Motor neuron (in vitro differentiated cells): Measurements from ENCODE around the gene RNASE12. TPM values are rescaled to one million over a fixed set of nuclear protein-coding genes. Genes with fewer than 3 reads are reported as not detected.
"Not testable (repeated sequence)": the region's sequence is repeated elsewhere in the genome, so short reads cannot be mapped to it uniquely, and the experiment has no call there.

ENCODE experiments used
- ATAC-seq, 8 experiments: fragments of 200-7000 bp; cut with Tn5 transposase; replicated peaks in 6 of 8; 2 replicates each; pipeline ENCODE4 v1.8.0; 2021; ENCODE audit warnings: mild to moderate bottlenecking in 8 of 8, moderate library complexity in 8 of 8
- H3K27ac ChIP-seq, 2 donors: fragments of 250-450 bp; sonication (Bioruptor Pico); 2 replicates each; pipeline ENCODE4 v1.9.0; 2021; ENCODE audit warnings: antibody characterized with exemption in 2 of 2, mild to moderate bottlenecking in 2 of 2, moderate library complexity in 1 of 2
- H3K4me1 ChIP-seq, 2 donors: fragments of 250-450 bp; sonication (Bioruptor Pico); replicated peaks in 1 of 2; 2 replicates each; pipeline ENCODE4 v1.6.1; 2021; ENCODE audit warnings: antibody characterized with exemption in 2 of 2, mild to moderate bottlenecking in 2 of 2, moderate library complexity in 1 of 2
- H3K4me3 ChIP-seq, 5 donors: fragments of 250-450 bp; sonication (Bioruptor Pico); 2 replicates each; pipeline ENCODE4 v1.9.0; 2021; ENCODE audit warnings: antibody characterized with exemption in 5 of 5, mild to moderate bottlenecking in 5 of 5, moderate library complexity in 4 of 5
- WGBS, 10 experiments: fragments of 450-650 bp; shearing (Covaris generic); methylation state at CpG; one replicate each; pipeline ENCODE4 v1.0.0; 2022; 5-methylcytosine and 5-hydroxymethylcytosine counted together
- in situ Hi-C, 9 experiments: fragments of 400-800 bp; cut with MboI; loops; one replicate each; pipeline ENCODE4 v1.15.0; 2021; ENCODE audit warnings: low sequenced_read_pairs in 9 of 9, low pct_unique_long_range_greater_than_20kb in 2 of 9; ENCODE audit not compliant: unreplicated experiment in 9 of 9
- total RNA-seq, 8 experiments: library from RNA; unstranded; fragments of 300-600 nt; gene quantifications; 2 replicates each; pipeline versions ENCODE4 v1.2.3 to v1.2.4, GENCODE V29; 2022

The RNASE12 gene
- total RNA-seq, 8 experiments from 2014 or later = not detected

- H3K27ac ChIP-seq, ATAC-seq, H3K4me3 ChIP-seq, H3K4me1 ChIP-seq: not testable (repeated sequence)
- WGBS, 10 experiments = 80 to 100% (median 88%) methylated on average over 2 to 3 of the region's 3 CpGs; no CpG with 5 or more reads in 5 of the 10 experiments
- in situ Hi-C loops = loop anchor here in 1 of 9 experiments (10.0 kb wide), 1 partner anchor 61 kb away; no protein-coding TSS in a partner anchor
These were observed 4.5 kb upstream of the RNASE12 start for GRCh38 chr14:20595726-20596125.

DNA sequence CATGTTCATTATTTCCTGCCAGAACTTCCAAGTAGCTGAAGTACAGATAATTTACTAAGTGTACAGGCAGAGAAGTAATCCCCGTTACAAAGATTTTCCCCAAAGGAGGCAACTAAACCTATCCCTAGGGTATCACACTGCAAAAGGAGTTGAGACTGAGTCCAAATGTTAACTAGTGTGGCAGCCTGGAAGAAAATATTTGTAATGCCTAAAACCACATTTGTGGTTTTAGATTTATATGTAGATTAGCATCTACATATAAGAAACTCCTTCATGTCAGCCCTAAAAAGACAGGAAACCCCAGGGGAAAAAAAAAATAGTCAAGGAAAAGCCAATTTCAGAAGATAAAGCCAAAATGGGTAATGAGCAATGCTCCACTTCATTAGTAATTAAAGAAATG is 1.4 kb upstream of the RNASE12 start:
- in situ Hi-C loops = loop anchor here in 1 of 9 experiments (10.0 kb wide), 1 partner anchor 58 kb away; no protein-coding TSS in a partner anchor
- Histone ChIP-seq H3K27ac (no peak overlapping the region), H3K4me1 (no peaks in the 10 kb centered on the region), H3K4me3 (no peak overlapping the region)
- peak in 3 of 8 experiments; percentile 32 to 80 (median 52) for ATAC-seq
- 0 to 100% (median 56%) methylated on average over 1 of the region's 1 CpG; no CpG with 5 or more reads in 3 of the 10 experiments for WGBS, 10 experiments

DNA sequence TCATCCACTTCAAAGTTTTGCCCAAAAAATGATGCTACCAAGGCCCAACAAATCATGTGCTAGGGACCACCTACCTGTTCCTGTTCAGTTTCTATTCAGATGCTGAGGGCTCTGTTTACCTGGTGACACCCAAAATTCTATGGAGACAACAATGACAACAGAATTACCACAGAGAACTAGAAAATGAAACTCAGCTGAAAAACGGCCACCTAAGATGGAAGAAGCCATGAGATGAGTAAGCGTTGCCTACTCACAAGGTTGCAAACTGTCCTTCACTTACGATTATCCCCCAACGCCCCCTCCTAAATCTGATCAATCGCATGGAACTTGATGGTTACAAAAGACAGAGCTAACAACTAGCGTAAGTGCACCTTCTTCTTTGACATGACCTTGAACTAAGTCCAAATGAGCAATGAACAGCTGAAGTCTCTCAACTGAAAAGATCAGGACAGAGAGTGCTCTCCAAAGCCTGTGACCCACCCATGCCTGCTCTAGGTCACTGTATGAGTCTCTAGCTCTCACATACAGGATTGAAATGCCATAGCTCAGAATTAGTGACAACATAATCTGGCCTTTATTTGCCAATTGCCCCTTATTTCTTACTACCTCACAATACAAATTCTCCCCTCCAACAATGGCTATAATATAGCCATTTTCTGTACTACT is 3.6 kb downstream of the RNASE12 start, which contains the start of gene RNASE11:
TSS of gene RNASE11 (minus strand) at position 513 of the 666 bp plus-strand sequence.
- Histone ChIP-seq H3K27ac (no peak within 1 kb of the TSS), H3K4me3 (no peak within 1 kb of the TSS), H3K4me1 (no peaks in the 10 kb centered on the region)
- ATAC-seq = no peak
- in situ Hi-C loops = no loop called here
- WGBS, 10 experiments = 8 to 89% (median 70%) methylated on average over 1 to 5 of the region's 6 CpGs; no CpG with 5 or more reads in 1 of the 10 experiments

GRCh38 chr14:20583908-20584307 is 7.3 kb downstream of the RNASE12 start:
- in situ Hi-C loops = no loop called here
- no peak for ATAC-seq
- WGBS, 10 experiments = 4 to 79% (median 50%) methylated on average over 2 to 5 of the region's 5 CpGs; no CpG with 5 or more reads in 3 of the 10 experiments

DNA sequence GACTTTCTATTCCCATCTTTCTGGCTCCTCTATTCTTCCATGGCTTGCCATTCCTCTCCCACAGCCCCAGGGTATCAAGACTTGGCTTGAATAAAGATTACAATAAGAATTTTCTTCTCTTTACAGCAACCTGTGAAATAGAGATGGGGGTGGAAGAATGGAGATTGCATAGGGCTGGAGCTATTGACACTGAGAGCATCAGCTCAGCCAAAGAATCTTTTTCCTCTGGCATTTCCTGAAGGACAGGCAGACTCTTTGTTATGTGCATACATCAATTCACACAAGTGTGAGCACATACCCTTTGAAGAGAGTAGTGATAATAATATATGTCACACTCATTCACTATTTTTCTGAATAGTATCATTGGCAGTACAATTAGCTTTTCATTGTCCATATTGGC is 8.0 kb downstream of the RNASE12 start:
- ATAC-seq = peak in 3 of 8 experiments; percentile 18 to 52 (median 45)
- no peak overlapping the region for H3K27ac ChIP-seq
- no peaks in the 10 kb centered on the region for H3K4me1 ChIP-seq
- in situ Hi-C loops = no loop called here
- H3K4me3 ChIP-seq = no peak overlapping the region

More at GRCh38 chr14:20583908-20584307, 7.3 kb downstream of the RNASE12 start:
- Histone ChIP-seq H3K27ac (no peak overlapping the region), H3K4me3 (no peak overlapping the region), H3K4me1 (no peaks in the 10 kb centered on the region)

GRCh38 chr14:20580242-20580641 is 10.9 kb downstream of the RNASE12 start:
- WGBS, 10 experiments = 0 to 83% (median 60%) methylated on average over 1 to 4 of the region's 4 CpGs; no CpG with 5 or more reads in 1 of the 10 experiments
- ATAC-seq = no peak
- in situ Hi-C loops = no loop called here
- Histone ChIP-seq H3K27ac (no peak overlapping the region), H3K4me3 (no peak overlapping the region), H3K4me1 (no peaks in the 10 kb centered on the region)

GRCh38 chr14:20578784-20579502 is 12.2 kb downstream of the RNASE12 start:
- ATAC-seq = no peak
- no peak overlapping the region for H3K27ac ChIP-seq
- in situ Hi-C loops = no loop called here
- no peak overlapping the region for H3K4me3 ChIP-seq
- WGBS, 10 experiments = 43 to 97% (median 76%) methylated on average over 2 to 10 of the region's 14 CpGs
- H3K4me1 ChIP-seq = no peaks in the 10 kb centered on the region

DNA sequence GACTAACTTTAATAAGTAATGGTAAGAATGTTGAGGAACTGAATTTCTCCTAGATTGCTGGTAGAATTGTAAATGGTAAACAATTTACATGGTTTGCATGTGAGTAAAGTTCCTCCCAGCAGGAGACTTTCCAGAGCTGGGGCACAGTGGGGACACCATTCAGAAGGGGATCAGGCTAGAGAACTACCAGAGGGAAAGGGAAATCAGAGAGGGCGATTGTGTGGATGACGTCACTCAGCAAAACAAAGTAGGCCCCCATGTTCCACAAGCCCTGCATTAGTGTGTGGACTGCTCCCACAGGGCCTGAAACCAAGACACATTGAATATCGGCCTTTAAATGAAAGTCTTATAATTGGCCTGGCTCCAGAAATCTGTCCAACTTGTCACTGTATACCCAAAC is 12.9 kb downstream of the RNASE12 start:
- no peak for ATAC-seq
- 0 to 43% (median 36%) methylated on average over 1 to 3 of the region's 3 CpGs; no CpG with 5 or more reads in 2 of the 10 experiments for WGBS, 10 experiments
- Histone ChIP-seq H3K4me3 (no peak overlapping the region), H3K4me1 (no peaks in the 10 kb centered on the region), H3K27ac (no peak overlapping the region)
- in situ Hi-C loops = no loop called here

DNA sequence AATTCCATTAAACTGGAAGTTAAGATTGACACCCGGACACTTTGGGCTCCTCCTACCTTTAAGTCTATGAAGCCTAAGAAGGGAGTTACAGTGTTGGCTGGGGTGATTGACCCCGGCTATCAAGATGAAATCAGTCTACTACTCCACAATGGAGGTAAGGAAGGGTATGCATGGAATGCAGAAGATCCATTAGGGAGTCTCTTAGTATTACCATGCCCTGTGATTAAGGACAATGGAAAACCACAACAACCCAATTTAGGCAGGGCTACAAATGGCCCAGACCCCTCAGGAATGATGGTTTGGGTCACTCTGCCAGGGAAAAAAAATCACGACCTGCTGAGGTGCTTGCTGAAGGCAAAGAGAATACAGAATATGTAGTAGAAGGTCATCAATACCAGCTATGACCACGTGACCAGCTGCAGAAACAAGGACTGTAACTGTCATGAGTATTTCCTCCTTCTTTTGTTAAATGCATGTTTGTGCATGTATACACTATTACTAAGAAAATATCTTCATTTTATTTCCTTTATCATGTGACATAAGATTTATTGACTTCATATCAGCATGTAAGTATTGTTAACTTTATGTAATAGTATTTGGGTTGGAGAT is 18.7 kb downstream of the RNASE12 start:
- in situ Hi-C loops, H3K4me3 ChIP-seq, ATAC-seq, H3K27ac ChIP-seq, H3K4me1 ChIP-seq: not testable (repeated sequence)
- 0 to 67% (median 41%) methylated on average over 1 to 4 of the region's 4 CpGs; no CpG with 5 or more reads in 2 of the 10 experiments for WGBS, 10 experiments

DNA sequence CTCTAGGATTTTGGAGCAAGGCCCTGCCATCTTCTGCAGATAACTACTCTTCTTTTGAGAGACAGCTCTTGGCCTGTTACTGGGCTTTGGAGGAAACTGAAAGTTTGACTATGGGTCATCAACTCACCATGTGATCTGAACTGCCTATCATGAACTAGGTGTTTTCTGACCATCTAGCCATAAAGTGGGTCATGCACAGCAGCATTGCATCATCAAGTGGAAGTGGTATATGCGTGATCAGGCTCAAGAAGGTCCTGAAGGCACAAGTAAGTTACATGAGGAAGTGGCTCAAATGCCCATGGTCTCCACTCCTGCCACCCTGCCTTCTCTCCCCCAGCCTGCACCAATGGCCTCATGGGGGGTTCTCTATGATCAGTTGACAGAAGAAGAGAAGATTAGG is 20.5 kb downstream of the RNASE12 start:
- in situ Hi-C loops, ATAC-seq, H3K4me1 ChIP-seq, H3K27ac ChIP-seq, H3K4me3 ChIP-seq: not testable (repeated sequence)
- 20 to 60% (median 43%) methylated on average over 1 of the region's 1 CpG; no CpG with 5 or more reads in 7 of the 10 experiments for WGBS, 10 experiments

- WGBS, 10 experiments = 0 to 80% (median 50%) methylated on average over 1 to 2 of the region's 2 CpGs; no CpG with 5 or more reads in 5 of the 10 experiments
- ATAC-seq, H3K4me1 ChIP-seq, in situ Hi-C loops, H3K27ac ChIP-seq, H3K4me3 ChIP-seq: not testable (repeated sequence)
These were observed 21.3 kb downstream of the RNASE12 start for GRCh38 chr14:20569865-20570264.

DNA sequence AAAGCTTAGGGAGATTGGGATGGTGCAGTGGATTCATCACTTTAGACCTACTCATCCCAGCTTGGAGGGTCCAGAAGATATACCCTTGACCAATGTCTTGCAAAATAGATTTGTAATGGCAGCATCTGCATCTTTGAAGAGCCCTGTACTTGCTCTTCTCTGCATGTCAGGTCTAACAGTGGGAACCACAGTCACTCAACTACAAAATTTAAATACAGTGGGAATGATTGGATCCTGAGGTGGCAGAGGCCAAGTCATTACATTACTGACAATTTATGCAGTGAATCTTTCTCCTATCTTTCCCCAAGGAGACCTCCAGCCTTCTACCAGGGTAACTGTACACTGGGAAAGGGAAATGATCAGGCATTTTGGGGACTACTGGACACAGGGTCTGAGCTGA is 22.1 kb downstream of the RNASE12 start:
- Histone ChIP-seq H3K4me1 (no peaks in the 10 kb centered on the region), H3K4me3 (no peak overlapping the region), H3K27ac (no peak overlapping the region)
- in situ Hi-C loops = no loop called here
- ATAC-seq = no peak

- in situ Hi-C loops = no loop called here
- Histone ChIP-seq H3K27ac (no peak overlapping the region), H3K4me1 (no peaks in the 10 kb centered on the region), H3K4me3 (no peak overlapping the region)
- ATAC-seq = no peak
- WGBS, 10 experiments = 0 to 71% (median 33%) methylated on average over 1 to 3 of the region's 3 CpGs; no CpG with 5 or more reads in 2 of the 10 experiments
These were observed 22.8 kb downstream of the RNASE12 start for GRCh38 chr14:20568393-20568792.
